Left colon (tissue), 2 donors: ENCODE measurements around the gene DRGX. TPM values are rescaled to one million over a fixed set of nuclear protein-coding genes. Genes with fewer than 3 reads are reported as not detected.

Experiments
- ATAC-seq: fragments of 200-7000 bp; cut with Tn5 transposase; one replicate; pipeline ENCODE4 v1.9.1; 2020; ENCODE audit warnings: mild to moderate bottlenecking, moderate library complexity
- DNase-seq, 2 donors: peaks; one replicate each; pipeline ENCODE4 v3.0.0-alpha.2; 2020
- intact Hi-C, 2 donors: fragments of 100-400 bp; cut with DNase I in 1 of 2; cut with micrococcal nuclease in 1 of 2; formaldehyde crosslinking; loops; one replicate each; pipeline versions ENCODE4 v1.11.2 to v1.14.0; 2022; cut with DNase I, micrococcal nuclease
- total RNA-seq, 2 donors: library from RNA; stranded (reverse); fragmentation: NEBNext Ultra II Directional; extraction: Animal tissue kit (Norgen Biotek cat#: 25700); gene quantifications; one replicate each; pipeline ENCODE4 v1.2.1, GENCODE V29; 2021
- donor health status: DM: no; HTN: no; CAD: no.
- donor health status: DM: yes; HTN: yes; CAD: no.

DRGX gene
- total RNA-seq, 2 donors from 2014 or later, result 0.11 TPM; not detected in 1

- intact Hi-C loops, result no loop called here
- DNase-seq (no peak), ATAC-seq (no peak)
Observed at GRCh38 chr10:49365675-49366415, 30.0 kb downstream of the DRGX start.

GRCh38 chr10:49365275-49365674, 30.6 kb downstream of the DRGX start:
- ATAC-seq (no peak), DNase-seq (no peak)

GRCh38 chr10:49364747-49365146, 31.1 kb downstream of the DRGX start:
- DNase-seq (no peak), ATAC-seq (no peak)
- intact Hi-C loops, result no loop called here

More at GRCh38 chr10:49365275-49365674, 30.6 kb downstream of the DRGX start:
- intact Hi-C loops, result no loop called here

- DNase-seq, result no peak
- intact Hi-C loops, result no loop called here
- ATAC-seq, result no peak
Observed at GRCh38 chr10:49364051-49364450, 31.8 kb downstream of the DRGX start.

DNA sequence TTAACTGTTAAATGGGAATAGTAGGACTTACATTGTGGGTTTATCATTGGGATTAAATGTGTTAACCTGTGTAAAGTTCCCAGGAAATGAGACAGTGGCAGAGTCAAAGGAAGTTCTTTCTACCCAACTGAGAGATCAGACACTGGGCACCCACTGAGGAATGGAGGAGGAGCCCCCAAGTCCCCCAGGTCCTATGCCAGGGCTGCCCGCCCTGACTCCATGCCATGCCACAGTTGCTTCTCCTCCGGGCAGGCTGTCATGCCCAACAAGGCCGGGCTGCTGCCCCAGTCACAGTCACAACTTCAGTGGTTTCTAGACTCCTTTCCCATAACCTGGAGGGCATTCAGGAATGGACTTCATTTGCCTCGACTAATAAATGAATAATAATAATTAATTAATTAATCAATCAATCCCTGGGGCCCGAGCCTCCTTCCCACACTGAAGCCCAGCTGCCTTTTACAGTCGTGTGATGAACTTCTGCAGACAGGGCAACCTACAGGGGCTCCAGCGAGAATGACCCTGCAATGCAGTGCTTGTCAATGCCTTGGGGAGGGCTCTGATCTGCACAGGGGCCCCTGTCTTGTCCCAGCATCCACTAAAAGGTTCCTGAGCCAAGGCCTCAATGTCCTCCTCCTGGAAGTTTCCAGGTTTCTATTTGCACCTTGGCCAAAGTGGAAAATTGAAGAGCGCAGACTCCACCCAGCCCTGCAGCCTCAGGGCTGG, 32.4 kb downstream of the DRGX start:
- intact Hi-C loops, result no loop called here

GRCh38 chr10:49362596-49363260, 33.2 kb downstream of the DRGX start:
- DNase-seq, result no peak
- ATAC-seq, result no peak
- intact Hi-C loops, result no loop called here

More for the DNA sequence above, 32.4 kb downstream of the DRGX start:
- no peak for ATAC-seq
- no peak for DNase-seq

- intact Hi-C loops, result no loop called here
- DNase-seq (no peak), ATAC-seq (no peak)
Observed at GRCh38 chr10:49361735-49362568, 33.9 kb downstream of the DRGX start.

DNA sequence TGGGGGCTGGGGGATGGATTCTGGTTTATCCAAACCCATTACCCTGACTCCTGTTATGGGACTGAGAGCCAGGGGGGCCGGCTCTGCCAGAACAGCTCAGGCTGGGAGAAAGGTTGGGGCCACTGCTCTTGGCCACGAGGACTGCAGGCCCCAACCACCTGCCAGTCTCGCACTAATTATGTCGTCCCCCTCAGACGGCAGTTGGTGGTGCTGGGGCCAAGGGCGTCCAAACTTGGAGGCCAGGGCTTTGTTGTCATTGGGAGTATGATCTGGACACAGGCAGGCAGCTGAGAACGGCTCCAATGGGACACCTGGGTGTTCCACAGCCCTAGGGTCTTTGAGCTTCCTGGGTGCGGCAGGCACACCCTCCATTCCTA, 34.7 kb downstream of the DRGX start:
- no peak for ATAC-seq
- intact Hi-C loops, result no loop called here
- no peak for DNase-seq

DNA sequence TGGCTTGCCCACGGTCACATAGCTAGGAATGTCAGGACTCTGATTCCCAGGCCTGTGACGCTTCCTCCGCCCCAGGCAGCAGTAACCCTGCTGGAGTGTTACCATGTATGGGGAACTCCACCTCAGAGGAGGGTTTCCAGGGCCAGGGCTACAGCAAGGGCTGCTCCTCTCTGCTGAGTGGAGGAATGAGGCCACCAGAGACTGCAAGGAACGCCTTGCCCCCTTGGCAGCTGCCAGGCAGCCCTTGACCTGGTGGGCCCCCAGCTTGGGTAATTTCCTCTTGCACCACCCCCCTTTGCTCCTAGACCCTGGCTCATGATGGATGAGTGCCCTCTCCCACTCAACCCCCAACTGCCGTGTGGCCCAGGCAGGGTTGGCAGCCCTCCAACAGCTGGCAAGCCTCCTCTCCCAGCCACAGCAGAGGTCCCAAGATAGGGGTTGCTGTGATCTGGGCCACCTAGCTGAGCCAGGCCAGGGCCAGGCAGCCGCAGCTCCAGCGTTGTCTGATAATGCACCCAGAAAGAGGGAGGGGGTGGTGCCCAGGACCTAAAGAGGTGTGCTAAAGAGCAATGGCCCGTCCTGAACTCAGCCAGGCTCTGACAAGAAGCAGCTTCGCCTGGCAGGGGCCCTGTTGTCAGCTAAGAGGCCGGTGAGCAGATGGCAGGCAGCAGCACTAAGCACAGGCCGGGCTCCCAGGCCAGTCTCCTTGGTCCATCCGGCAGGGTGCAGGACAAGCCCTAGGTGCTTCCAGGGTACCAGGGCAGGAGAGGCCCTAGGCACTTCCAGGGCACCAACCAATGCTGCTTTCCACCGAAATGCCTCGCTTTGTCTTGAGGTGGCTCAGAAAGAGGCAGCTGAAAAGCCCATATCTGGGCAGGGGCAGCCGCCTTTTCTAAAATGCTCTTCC, 35.4 kb downstream of the DRGX start:
- ATAC-seq (no peak), DNase-seq (no peak)
- intact Hi-C loops, result no loop called here

GRCh38 chr10:49359349-49360270, 36.3 kb downstream of the DRGX start:
- ATAC-seq (no peak), DNase-seq (no peak)
- intact Hi-C loops, result no loop called here

DNA sequence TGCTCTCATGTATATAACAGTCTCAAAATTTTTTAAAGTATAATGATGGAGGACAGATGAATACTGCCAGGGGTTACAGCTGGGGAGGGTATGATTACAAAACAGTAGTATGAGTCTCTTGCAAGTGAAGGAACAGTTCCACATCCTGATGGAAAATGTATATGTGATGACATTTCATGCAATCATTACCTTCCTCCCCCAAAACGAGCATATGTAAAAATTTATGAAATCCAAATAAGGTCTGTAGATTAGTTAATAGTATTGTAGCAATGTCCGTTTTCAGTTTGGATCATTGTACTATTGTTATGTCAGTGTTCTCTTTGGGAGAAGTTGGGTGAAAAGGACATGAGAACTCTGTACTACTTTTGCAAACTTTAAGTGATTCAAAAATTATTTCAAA, 38.0 kb downstream of the DRGX start:
- ATAC-seq, result no peak
- intact Hi-C loops, result no loop called here
- no peak for DNase-seq

DNA sequence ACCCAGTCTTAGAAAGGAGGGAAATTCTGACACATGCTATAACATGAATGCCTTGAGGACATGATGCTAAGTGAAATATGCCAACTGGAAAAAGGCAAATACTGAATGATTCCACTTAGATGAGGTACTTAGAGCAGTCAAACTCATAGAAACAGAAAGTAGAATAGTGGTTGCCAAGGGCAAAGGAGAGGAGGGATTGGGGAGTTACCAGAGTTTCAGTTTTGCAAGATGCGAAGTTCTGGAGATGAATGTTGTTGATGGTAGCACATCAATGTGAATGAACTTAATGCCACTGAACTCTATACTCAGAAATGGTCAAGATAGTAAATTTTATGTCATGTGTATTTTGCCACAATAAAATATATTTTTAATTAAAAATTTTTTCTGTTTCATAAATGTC, 38.9 kb downstream of the DRGX start:
- DNase-seq, result no peak
- intact Hi-C loops, result no loop called here
- no peak for ATAC-seq

- intact Hi-C loops, result no loop called here
- DNase-seq (no peak), ATAC-seq (no peak)
Observed at GRCh38 chr10:49356181-49356580, 39.7 kb downstream of the DRGX start.

DNA sequence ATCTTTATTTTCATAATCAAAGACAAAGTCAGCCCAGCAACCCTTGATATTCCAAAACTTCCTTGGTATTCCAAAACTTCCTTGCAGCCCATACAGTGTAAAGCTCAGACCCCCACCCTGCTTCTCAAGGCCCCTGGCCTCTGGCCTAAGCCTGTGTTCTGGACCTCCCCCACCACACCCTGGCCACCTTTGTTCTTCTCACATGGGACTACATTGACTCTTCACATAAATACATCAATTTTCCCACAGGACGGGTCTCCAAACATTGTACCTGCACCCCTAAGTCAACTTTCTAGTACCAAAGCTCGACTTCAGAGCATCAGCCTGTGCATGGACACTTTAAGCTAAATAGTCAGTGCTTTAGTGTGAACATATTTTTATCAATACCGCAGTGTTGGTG, 40.7 kb downstream of the DRGX start:
- ATAC-seq (no peak), DNase-seq (no peak)
- intact Hi-C loops, result no loop called here

DNA sequence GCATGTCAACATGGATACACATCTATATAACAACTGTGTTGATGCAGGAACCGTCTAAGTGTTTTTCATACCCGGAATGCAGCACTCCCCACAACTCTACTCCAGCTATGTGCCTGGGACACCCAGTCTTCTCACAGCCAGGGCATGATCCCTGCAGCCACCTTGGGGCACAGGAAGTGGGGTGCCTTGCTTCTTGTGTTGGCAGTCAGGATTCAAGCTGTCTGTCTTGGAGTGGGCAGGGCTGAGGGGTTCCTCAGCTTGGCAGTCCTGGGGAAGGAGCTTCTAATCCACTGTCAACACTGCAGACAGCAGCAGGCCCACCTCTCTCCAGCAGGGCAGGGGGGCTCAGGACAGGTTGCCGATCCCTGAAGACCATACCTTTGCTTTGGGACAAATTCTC, 41.3 kb downstream of the DRGX start:
- DNase-seq (no peak), ATAC-seq (no peak)
- intact Hi-C loops, result no loop called here

GRCh38 chr10:49353895-49354566, 41.9 kb downstream of the DRGX start:
- intact Hi-C loops, result no loop called here
- DNase-seq (no peak), ATAC-seq (no peak)
